ENCODE data around the gene SLC46A1.
A peak's percentile ranks its signal among the peaks of the same experiment; 100 is the strongest.
"Not testable (repeated sequence)": the region's sequence is repeated elsewhere in the genome, so short reads cannot be mapped to it uniquely, and the experiment has no call there.

The SLC46A1 gene
- total RNA-seq, result 0.05 to 24.8 (median 6.2) reads per million in 18 experiments

- DNase-seq, result peak in 1 of 2 donors; percentile 14
Observed at GRCh38 chr17:28405632-28406472, at the start of gene SLC46A1. Gene SLC46A1, minus strand, starts transcription at chr17:28406212. Its CDS starts 98 bp downstream, at chr17:28406114.

GRCh38 chr17:28449859-28450258, 43.8 kb upstream of the SLC46A1 start:
- DNase-seq, result no peak

GRCh38 chr17:28447396-28447760, 41.4 kb upstream of the SLC46A1 start:
- DNase-seq, result no peak

- DNase-seq, result no peak
Observed at GRCh38 chr17:28446716-28447395, 40.8 kb upstream of the SLC46A1 start.

GRCh38 chr17:28443901-28444638, 38.1 kb upstream of the SLC46A1 start:
- no peak for DNase-seq

GRCh38 chr17:28434326-28434725, 28.3 kb upstream of the SLC46A1 start:
- not testable (repeated sequence) for DNase-seq

GRCh38 chr17:28433721-28434120, 27.7 kb upstream of the SLC46A1 start:
- no peak for DNase-seq

- not testable (repeated sequence) for DNase-seq
Observed at GRCh38 chr17:28427982-28428381, 22.0 kb upstream of the SLC46A1 start.

- no peak for DNase-seq
Observed at GRCh38 chr17:28427371-28427770, 21.4 kb upstream of the SLC46A1 start.

GRCh38 chr17:28426081-28426519, 20.1 kb upstream of the SLC46A1 start:
- peak in 1 of 2 donors; percentile 19 for DNase-seq

- DNase-seq, result no peak
Observed at GRCh38 chr17:28425206-28425605, 19.2 kb upstream of the SLC46A1 start.

- DNase-seq, result no peak
Observed at GRCh38 chr17:28421787-28422305, 15.8 kb upstream of the SLC46A1 start.

- peak; percentile 64 to 74 for DNase-seq
Observed at GRCh38 chr17:28416703-28417311, 10.8 kb upstream of the SLC46A1 start.

- no peak for DNase-seq
Observed at GRCh38 chr17:28415886-28416285, 9.9 kb upstream of the SLC46A1 start.

GRCh38 chr17:28413804-28414203, 7.8 kb upstream of the SLC46A1 start:
- no peak for DNase-seq

GRCh38 chr17:28412099-28412498, 6.1 kb upstream of the SLC46A1 start:
- DNase-seq, result no peak

- no peak for DNase-seq
Observed at GRCh38 chr17:28407974-28408306, 1.9 kb upstream of the SLC46A1 start.

- DNase-seq, result no peak
Observed at GRCh38 chr17:28407130-28407973, 1.3 kb upstream of the SLC46A1 start.

- DNase-seq, result no peak
Observed at GRCh38 chr17:28406473-28406814, 432 bp upstream of the SLC46A1 start.

GRCh38 chr17:28404812-28405570, 1.0 kb downstream of the SLC46A1 start:
- DNase-seq, result no peak

- DNase-seq, result no peak
Observed at GRCh38 chr17:28404461-28404811, 1.6 kb downstream of the SLC46A1 start.

Data from inflammatory macrophage (primary cell).